Trophoblast cell (in vitro differentiated cells and primary cell): ENCODE measurements around the gene PLXNA2.
A peak's percentile ranks its signal among the peaks of the same experiment; 100 is the strongest.

ENCODE experiments used
- DNase-seq, 2 donors: peaks; one replicate each; pipeline ENCODE4 v3.0.0-alpha.2; 2016
- H2AFZ ChIP-seq: 2 replicates; pipeline ENCODE4 v1.6.1; 2013; ENCODE audit warnings: low read length, moderate library complexity, mild to moderate bottlenecking; ENCODE audit not compliant: insufficient read depth, poor library complexity
- H2AK5ac ChIP-seq: 2 replicates; pipeline ENCODE4 v1.6.1; 2013; ENCODE audit warnings: mild to moderate bottlenecking, low read length
- H2BK120ac ChIP-seq: 2 replicates; pipeline ENCODE4 v1.6.1; 2013; ENCODE audit warnings: low read length, mild to moderate bottlenecking, moderate library complexity; ENCODE audit not compliant: insufficient read depth, poor library complexity
- H2BK12ac ChIP-seq: 2 replicates; pipeline ENCODE4 v1.6.1; 2013; ENCODE audit warnings: mild to moderate bottlenecking, low read length, moderate library complexity
- H2BK5ac ChIP-seq: 2 replicates; pipeline ENCODE4 v1.6.1; 2013; ENCODE audit warnings: low read length, low read depth, moderate library complexity, mild to moderate bottlenecking; ENCODE audit not compliant: poor library complexity
- H3K14ac ChIP-seq: 2 replicates; pipeline ENCODE4 v1.6.1; 2013; ENCODE audit warnings: mild to moderate bottlenecking, low read length
- H3K18ac ChIP-seq: 2 replicates; pipeline ENCODE4 v1.6.1; 2013; ENCODE audit warnings: mild to moderate bottlenecking, low read length
- H3K23ac ChIP-seq: 2 replicates; pipeline ENCODE4 v1.6.1; 2013; ENCODE audit warnings: low read length
- H3K27ac ChIP-seq: 2 replicates; pipeline ENCODE4 v1.5.1; 2013; ENCODE audit warnings: low read depth, mild to moderate bottlenecking, inconsistent platforms, low read length, moderate library complexity
- H3K27me3 ChIP-seq: 2 replicates; pipeline ENCODE4 v1.6.1; 2013; ENCODE audit warnings: inconsistent platforms, mild to moderate bottlenecking, low read length, moderate library complexity; ENCODE audit not compliant: insufficient read depth
- H3K36me3 ChIP-seq, 2 experiments: 1 replicate in 1 of 2; 2 replicates in 1 of 2; pipeline ENCODE4 v1.6.1; 2013; ENCODE audit warnings: low read length in 2 of 2, mild to moderate bottlenecking in 2 of 2, moderate library complexity in 1 of 2; ENCODE audit not compliant: insufficient read depth in 2 of 2, control insufficient read depth in 1 of 2
- H3K4ac ChIP-seq: 2 replicates; pipeline ENCODE4 v1.6.1; 2013; ENCODE audit warnings: low read depth, mild to moderate bottlenecking, low read length, moderate library complexity
- H3K4me1 ChIP-seq, 2 experiments: 1 replicate in 1 of 2; 2 replicates in 1 of 2; pipeline ENCODE4 v1.6.1; 2013; ENCODE audit warnings: low read length in 2 of 2, mild to moderate bottlenecking in 2 of 2, moderate library complexity in 1 of 2; ENCODE audit not compliant: insufficient read depth in 2 of 2, control insufficient read depth in 1 of 2
- H3K4me2 ChIP-seq: 2 replicates; pipeline ENCODE4 v1.6.1; 2013; ENCODE audit warnings: inconsistent platforms, mild to moderate bottlenecking, low read length, moderate library complexity
- H3K4me3 ChIP-seq: 2 replicates; pipeline ENCODE4 v1.5.1; 2013; ENCODE audit warnings: mild to moderate bottlenecking, low read depth, low read length, inconsistent platforms
- H3K79me1 ChIP-seq: one replicate; pipeline ENCODE4 v1.6.1; 2013; ENCODE audit warnings: low read length
- H3K79me2 ChIP-seq: 2 replicates; pipeline ENCODE4 v1.6.1; 2013; ENCODE audit warnings: low read length, mild to moderate bottlenecking; ENCODE audit not compliant: control insufficient read depth, insufficient read depth, poor library complexity
- H3K9ac ChIP-seq: 2 replicates; pipeline ENCODE4 v1.6.1; 2013; ENCODE audit warnings: mild to moderate bottlenecking, low read length
- H3K9me3 ChIP-seq: 2 replicates; pipeline ENCODE4 v1.6.1; 2013; ENCODE audit warnings: low read depth, mild to moderate bottlenecking, control low read depth, inconsistent platforms, low read length; ENCODE audit not compliant: insufficient read depth
- H4K12ac ChIP-seq: 2 replicates; pipeline ENCODE4 v1.6.1; 2013; ENCODE audit warnings: low read depth, mild to moderate bottlenecking, low read length, moderate library complexity
- H4K8ac ChIP-seq: 2 replicates; pipeline ENCODE4 v1.6.1; 2013; ENCODE audit warnings: low read depth, mild to moderate bottlenecking, low read length, moderate library complexity
- H4K91ac ChIP-seq: one replicate; pipeline ENCODE4 v1.6.1; 2013; ENCODE audit warnings: low read depth, mild to moderate bottlenecking, low read length, moderate library complexity
- whole genome bisulfite sequencing: extraction: QIAGEN DNeasy Blood & Tissue Kit; methylation state at CpG from one replicate; pipeline ENCODE4 v1.1.7; 2013; ENCODE audit warnings: missing lambda C conversion rate; ENCODE audit not compliant: insufficient read length, insufficient coverage; ENCODE audit errors: extremely low coverage; 5-methylcytosine and 5-hydroxymethylcytosine counted together

PLXNA2 gene

GRCh38 chr1:208235982-208236761, 8.0 kb downstream of the PLXNA2 start:
- no peak overlapping the region for H3K9ac ChIP-seq
- H3K4me1 ChIP-seq: peaks cover 52 to 77% of the 10 kb centered on the region in 2 experiments
- peak overlapping the region; percentile 9 for H3K4ac ChIP-seq
- H2BK12ac ChIP-seq: peak overlapping the region; percentile 76
- DNase-seq: no peak
- peak overlapping the region; percentile 55 for H3K18ac ChIP-seq
- peak overlapping the region; percentile 8 for H2BK120ac ChIP-seq
- H2AK5ac ChIP-seq: peak overlapping the region; percentile 50
- H3K27me3 ChIP-seq: no peaks in the 10 kb centered on the region
- H3K27ac ChIP-seq: peak overlapping the region; percentile 59
- H3K23ac ChIP-seq: no peak overlapping the region
- H4K91ac ChIP-seq: peak overlapping the region; percentile 25
- no peak overlapping the region for H2AFZ ChIP-seq
- peaks cover 11% of the 10 kb centered on the region for H3K79me1 ChIP-seq
- no peak overlapping the region for H4K12ac ChIP-seq
- H3K36me3 ChIP-seq: peaks cover 8 to 11% of the 10 kb centered on the region in 2 experiments
- peak overlapping the region; percentile 2 for H3K4me2 ChIP-seq
- peak overlapping the region; percentile 47 for H3K14ac ChIP-seq
- H3K4me3 ChIP-seq: no peak overlapping the region
- peaks cover 21% of the 10 kb centered on the region for H3K79me2 ChIP-seq
- no CpG with 5 or more reads among the region's 17 CpGs for WGBS
- peak overlapping the region; percentile 42 for H2BK5ac ChIP-seq
- H3K9me3 ChIP-seq: no peaks in the 10 kb centered on the region
- peak overlapping the region; percentile 21 for H4K8ac ChIP-seq

GRCh38 chr1:208235356-208235981, 8.7 kb downstream of the PLXNA2 start:
- H3K9me3 ChIP-seq: no peaks in the 10 kb centered on the region
- no CpG with 5 or more reads among the region's 9 CpGs for WGBS
- no peak for DNase-seq
- no peak overlapping the region for H2BK120ac ChIP-seq
- no peak overlapping the region for H2AK5ac ChIP-seq
- peak overlapping the region; percentile 71 for H4K91ac ChIP-seq
- H2BK5ac ChIP-seq: no peak overlapping the region
- no peak overlapping the region for H3K23ac ChIP-seq
- peak overlapping the region; percentile 16 for H3K4ac ChIP-seq
- H3K79me1 ChIP-seq: peaks cover 15% of the 10 kb centered on the region
- peak overlapping the region; percentile 2 for H3K4me2 ChIP-seq
- H3K4me3 ChIP-seq: no peak overlapping the region
- peaks cover 58 to 78% of the 10 kb centered on the region in 2 experiments for H3K4me1 ChIP-seq
- H3K27ac ChIP-seq: peak overlapping the region; percentile 59
- H3K79me2 ChIP-seq: peaks cover 25% of the 10 kb centered on the region
- H4K12ac ChIP-seq: no peak overlapping the region
- no peak overlapping the region for H2BK12ac ChIP-seq
- H2AFZ ChIP-seq: no peak overlapping the region
- H3K36me3 ChIP-seq: peaks cover 5 to 8% of the 10 kb centered on the region in 2 experiments
- H3K9ac ChIP-seq: no peak overlapping the region
- H4K8ac ChIP-seq: no peak overlapping the region
- H3K27me3 ChIP-seq: no peaks in the 10 kb centered on the region
- H3K14ac ChIP-seq: peak overlapping the region; percentile 4
- no peak overlapping the region for H3K18ac ChIP-seq

GRCh38 chr1:208234721-208235120, 9.5 kb downstream of the PLXNA2 start:
- H4K12ac ChIP-seq: no peak overlapping the region
- WGBS: no CpG with 5 or more reads among the region's 5 CpGs

GRCh38 chr1:208233978-208234377, 10.2 kb downstream of the PLXNA2 start:
- H3K36me3 ChIP-seq: peaks cover 9 to 12% of the 10 kb centered on the region in 2 experiments
- no peak overlapping the region for H2BK120ac ChIP-seq
- no peaks in the 10 kb centered on the region for H3K27me3 ChIP-seq
- no peak overlapping the region for H3K27ac ChIP-seq
- H3K18ac ChIP-seq: peak overlapping the region; percentile 47
- H2BK5ac ChIP-seq: no peak overlapping the region
- no peak overlapping the region for H4K91ac ChIP-seq
- H3K9ac ChIP-seq: no peak overlapping the region
- no peak overlapping the region for H3K23ac ChIP-seq
- peaks cover 54 to 70% of the 10 kb centered on the region in 2 experiments for H3K4me1 ChIP-seq
- no CpG with 5 or more reads among the region's 3 CpGs for WGBS
- no peaks in the 10 kb centered on the region for H3K9me3 ChIP-seq
- H3K4ac ChIP-seq: peak overlapping the region; percentile 43
- H3K4me3 ChIP-seq: no peak overlapping the region
- no peak overlapping the region for H3K4me2 ChIP-seq
- H3K79me2 ChIP-seq: peaks cover 25% of the 10 kb centered on the region
- peak overlapping the region; percentile 20 for H2AK5ac ChIP-seq
- no peak for DNase-seq
- H4K12ac ChIP-seq: no peak overlapping the region
- H2BK12ac ChIP-seq: no peak overlapping the region
- no peak overlapping the region for H4K8ac ChIP-seq
- H3K14ac ChIP-seq: peak overlapping the region; percentile 33
- H3K79me1 ChIP-seq: peaks cover 15% of the 10 kb centered on the region
- no peak overlapping the region for H2AFZ ChIP-seq

More at GRCh38 chr1:208234721-208235120, 9.5 kb downstream of the PLXNA2 start:
- Histone ChIP-seq H2BK12ac (no peak overlapping the region), H3K36me3 (peaks cover 9 to 13% of the 10 kb centered on the region in 2 experiments), H3K9ac (no peak overlapping the region), H2BK120ac (no peak overlapping the region), H2AFZ (no peak overlapping the region), H4K8ac (no peak overlapping the region), H3K4me3 (no peak overlapping the region), H4K91ac (no peak overlapping the region), H2AK5ac (no peak overlapping the region), H3K9me3 (no peaks in the 10 kb centered on the region), H3K4me2 (no peak overlapping the region), H3K18ac (peak overlapping the region; percentile 49), H3K4me1 (peaks cover 55 to 77% of the 10 kb centered on the region in 2 experiments), H3K79me1 (peaks cover 15% of the 10 kb centered on the region), H3K79me2 (peaks cover 27% of the 10 kb centered on the region), H2BK5ac (no peak overlapping the region), H3K27me3 (no peaks in the 10 kb centered on the region), H3K4ac (peak overlapping the region; percentile 71), H3K23ac (no peak overlapping the region), H3K27ac (no peak overlapping the region), H3K14ac (no peak overlapping the region)
- DNase-seq: no peak
